OCI-LY1 (cell line): ENCODE results near the gene TMEM50A.
"Not testable (repeated sequence)": the region's sequence is repeated elsewhere in the genome, so short reads cannot be mapped to it uniquely, and the experiment has no call there.

ENCODE experiments used
- H2AFZ ChIP-seq: fragments of 200-600 bp; sonication (generic), shearing (Covaris generic); 2 replicates; pipeline ENCODE4 v1.6.0; 2014; ENCODE audit warnings: antibody characterized with exemption, mild to moderate bottlenecking, low read length
- H3F3A ChIP-seq: fragments of 200-600 bp; sonication (generic), shearing (Covaris generic); 2 replicates; pipeline ENCODE4 v1.6.0; 2014; ENCODE audit warnings: mild to moderate bottlenecking, antibody characterized with exemption, low read length, moderate library complexity; ENCODE audit not compliant: insufficient read depth
- H3K27ac ChIP-seq: fragments of 200-600 bp; sonication (generic); 2 replicates; pipeline ENCODE4 v1.5.1; 2014; ENCODE audit warnings: low read length, mixed run types, mild to moderate bottlenecking, low read depth; ENCODE audit not compliant: poor library complexity, severe bottlenecking
- H3K27me3 ChIP-seq: fragments of 200-600 bp; sonication (generic); 2 replicates; pipeline ENCODE4 v1.6.0; 2014; ENCODE audit warnings: antibody characterized with exemption, mild to moderate bottlenecking, low read length, moderate library complexity; ENCODE audit not compliant: insufficient read depth
- H3K36me3 ChIP-seq: fragments of 200-600 bp; sonication (generic); 2 replicates; pipeline ENCODE4 v1.6.1; 2014; ENCODE audit warnings: mild to moderate bottlenecking, antibody characterized with exemption, low read length, moderate library complexity, mixed read lengths; ENCODE audit not compliant: insufficient read depth
- H3K4me1 ChIP-seq: fragments of 200-600 bp; sonication (generic); 2 replicates; pipeline ENCODE4 v1.5.1; 2014; ENCODE audit warnings: mild to moderate bottlenecking, low read length, moderate library complexity; ENCODE audit not compliant: insufficient read depth, severe bottlenecking
- H3K4me2 ChIP-seq: fragments of 200-600 bp; sonication (generic), shearing (Covaris generic); 2 replicates; pipeline ENCODE4 v1.6.1; 2014; ENCODE audit warnings: low read length
- H3K4me3 ChIP-seq: fragments of 200-600 bp; sonication (generic); 2 replicates; pipeline ENCODE4 v1.5.1; 2014; ENCODE audit warnings: low read length, low read depth, mild to moderate bottlenecking, mixed read lengths; ENCODE audit not compliant: poor library complexity, severe bottlenecking
- H3K79me2 ChIP-seq: fragments of 200-600 bp; shearing (Covaris generic); 2 replicates; pipeline ENCODE4 v1.6.1; 2016; ENCODE audit warnings: mixed run types, low read length, mixed read lengths; ENCODE audit not compliant: insufficient read depth
- H3K9ac ChIP-seq: fragments of 200-600 bp; sonication (generic), shearing (Covaris generic); 2 replicates; pipeline ENCODE4 v1.6.1; 2014; ENCODE audit warnings: mild to moderate bottlenecking, low read length, mixed read lengths
- H3K9me2 ChIP-seq: fragments of 200-600 bp; sonication (generic), shearing (Covaris generic); 2 replicates; pipeline ENCODE4 v1.6.1; 2014; ENCODE audit warnings: low read depth, mild to moderate bottlenecking, low read length, mixed read lengths
- H3K9me3 ChIP-seq: fragments of 200-600 bp; shearing (Covaris generic); 2 replicates; pipeline ENCODE4 v1.6.1; 2014; ENCODE audit warnings: low read length, mixed read lengths
- H4K20me1 ChIP-seq: fragments of 200-600 bp; sonication (generic), shearing (Covaris generic); 2 replicates; pipeline ENCODE4 v1.6.0; 2016; ENCODE audit warnings: mild to moderate bottlenecking, low read length; ENCODE audit not compliant: insufficient read depth

TMEM50A gene

GRCh38 chr1:25322127-25322526, 16.0 kb upstream of the TMEM50A start:
- not testable (repeated sequence) for H3K36me3 ChIP-seq, H3F3A ChIP-seq, H2AFZ ChIP-seq, H3K9me2 ChIP-seq, H3K9me3 ChIP-seq, H3K9ac ChIP-seq, H3K4me1 ChIP-seq, H3K79me2 ChIP-seq, H3K4me2 ChIP-seq, H3K4me3 ChIP-seq, H4K20me1 ChIP-seq, H3K27me3 ChIP-seq, H3K27ac ChIP-seq

- not testable (repeated sequence) for H4K20me1 ChIP-seq, H3K9me3 ChIP-seq, H3F3A ChIP-seq, H3K4me3 ChIP-seq, H3K27me3 ChIP-seq, H3K4me2 ChIP-seq, H2AFZ ChIP-seq, H3K9ac ChIP-seq, H3K27ac ChIP-seq, H3K36me3 ChIP-seq, H3K79me2 ChIP-seq, H3K4me1 ChIP-seq, H3K9me2 ChIP-seq
These were observed 13.7 kb upstream of the TMEM50A start for GRCh38 chr1:25324407-25324806.

- not testable (repeated sequence) for H4K20me1 ChIP-seq, H3K4me1 ChIP-seq, H3K9me3 ChIP-seq, H3K9ac ChIP-seq, H3K36me3 ChIP-seq, H3K79me2 ChIP-seq, H3K4me3 ChIP-seq, H3K27ac ChIP-seq, H2AFZ ChIP-seq, H3K9me2 ChIP-seq, H3K27me3 ChIP-seq, H3K4me2 ChIP-seq, H3F3A ChIP-seq
These were observed 10.0 kb upstream of the TMEM50A start for GRCh38 chr1:25327864-25328790.

- not testable (repeated sequence) for H3K27me3 ChIP-seq, H3K9ac ChIP-seq, H3K79me2 ChIP-seq
These were observed 9.3 kb upstream of the TMEM50A start for GRCh38 chr1:25328791-25329185.

DNA sequence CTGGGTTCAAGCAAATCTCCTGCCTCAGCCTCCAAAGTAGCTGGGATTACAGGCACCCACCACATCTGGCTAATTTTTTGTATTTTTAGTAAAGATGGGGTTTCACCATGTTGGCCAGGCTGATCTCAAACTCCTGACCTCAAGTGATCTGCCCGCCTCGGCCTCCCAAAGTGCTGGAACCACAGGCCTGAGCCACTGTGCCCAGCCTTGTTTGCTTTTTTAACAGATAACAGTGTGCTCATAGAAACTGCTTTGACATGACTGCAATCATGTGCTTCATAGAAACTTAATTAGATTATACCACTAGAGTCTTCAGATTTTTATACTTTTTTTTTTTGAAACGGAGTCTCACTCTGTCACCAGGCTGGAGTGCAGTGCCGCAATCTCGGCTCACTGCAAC, 8.8 kb upstream of the TMEM50A start:
- not testable (repeated sequence) for H3F3A ChIP-seq, H3K9me2 ChIP-seq, H4K20me1 ChIP-seq, H2AFZ ChIP-seq, H3K4me3 ChIP-seq, H3K9me3 ChIP-seq, H3K4me2 ChIP-seq, H3K27me3 ChIP-seq, H3K9ac ChIP-seq, H3K4me1 ChIP-seq, H3K27ac ChIP-seq, H3K79me2 ChIP-seq, H3K36me3 ChIP-seq

More at GRCh38 chr1:25328791-25329185, 9.3 kb upstream of the TMEM50A start:
- not testable (repeated sequence) for H2AFZ ChIP-seq, H3F3A ChIP-seq, H3K27ac ChIP-seq, H3K9me2 ChIP-seq, H3K4me1 ChIP-seq, H3K9me3 ChIP-seq, H3K36me3 ChIP-seq, H4K20me1 ChIP-seq, H3K4me3 ChIP-seq, H3K4me2 ChIP-seq

GRCh38 chr1:25329950-25330349, 8.2 kb upstream of the TMEM50A start:
- not testable (repeated sequence) for H3K9ac ChIP-seq, H2AFZ ChIP-seq, H3K9me2 ChIP-seq, H3K9me3 ChIP-seq, H4K20me1 ChIP-seq, H3K36me3 ChIP-seq, H3K4me1 ChIP-seq, H3K79me2 ChIP-seq, H3F3A ChIP-seq, H3K27me3 ChIP-seq, H3K4me3 ChIP-seq, H3K27ac ChIP-seq, H3K4me2 ChIP-seq

DNA sequence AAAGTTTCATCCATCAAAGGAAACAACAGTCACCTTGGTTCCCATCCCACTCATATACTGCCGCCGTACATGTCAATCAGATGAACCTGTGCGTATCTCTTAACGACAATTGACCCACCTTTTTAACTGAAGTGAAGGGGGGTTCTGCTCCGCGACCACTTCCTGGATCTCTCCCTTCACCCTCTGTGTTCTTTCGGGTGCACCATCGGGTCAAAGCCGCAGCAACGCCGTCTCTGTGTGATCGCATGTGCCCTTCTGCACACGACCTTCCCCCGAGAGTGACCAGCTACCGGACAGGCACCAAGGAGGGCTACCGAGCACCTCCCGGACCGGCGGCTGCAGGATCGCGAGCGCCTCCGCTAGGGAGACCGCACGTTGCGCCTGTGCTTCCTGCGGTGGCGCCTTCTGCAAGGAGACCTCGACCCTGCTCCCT, 1.2 kb upstream of the TMEM50A start:
- peak overlapping the region; percentile 33 for H3K27ac ChIP-seq
- H3K9ac ChIP-seq = peak overlapping the region; percentile 55
- not testable (repeated sequence) for H3K36me3 ChIP-seq, H3K9me3 ChIP-seq, H3K9me2 ChIP-seq, H2AFZ ChIP-seq, H3K27me3 ChIP-seq, H4K20me1 ChIP-seq, H3F3A ChIP-seq
- H3K4me2 ChIP-seq = peak overlapping the region; percentile 69
- peak overlapping the region; percentile 67 for H3K4me3 ChIP-seq
- peaks cover 18% of the 10 kb centered on the region for H3K4me1 ChIP-seq
- H3K79me2 ChIP-seq = peaks cover 34% of the 10 kb centered on the region
